Erythroblast (primary cell): ENCODE results near the gene MAGOHB.

ENCODE experiments used
- GATA1 ChIP-seq: IDR thresholded peaks from 2 replicates; pipeline ENCODE4 v1.6.1; 2011; ENCODE audit warnings: low read depth, mild to moderate bottlenecking, control low read depth, low read length, moderate library complexity
- POLR2A ChIP-seq: IDR thresholded peaks from 2 replicates; pipeline ENCODE4 v1.6.1; 2011; ENCODE audit warnings: mild to moderate bottlenecking, low read length

DNA sequence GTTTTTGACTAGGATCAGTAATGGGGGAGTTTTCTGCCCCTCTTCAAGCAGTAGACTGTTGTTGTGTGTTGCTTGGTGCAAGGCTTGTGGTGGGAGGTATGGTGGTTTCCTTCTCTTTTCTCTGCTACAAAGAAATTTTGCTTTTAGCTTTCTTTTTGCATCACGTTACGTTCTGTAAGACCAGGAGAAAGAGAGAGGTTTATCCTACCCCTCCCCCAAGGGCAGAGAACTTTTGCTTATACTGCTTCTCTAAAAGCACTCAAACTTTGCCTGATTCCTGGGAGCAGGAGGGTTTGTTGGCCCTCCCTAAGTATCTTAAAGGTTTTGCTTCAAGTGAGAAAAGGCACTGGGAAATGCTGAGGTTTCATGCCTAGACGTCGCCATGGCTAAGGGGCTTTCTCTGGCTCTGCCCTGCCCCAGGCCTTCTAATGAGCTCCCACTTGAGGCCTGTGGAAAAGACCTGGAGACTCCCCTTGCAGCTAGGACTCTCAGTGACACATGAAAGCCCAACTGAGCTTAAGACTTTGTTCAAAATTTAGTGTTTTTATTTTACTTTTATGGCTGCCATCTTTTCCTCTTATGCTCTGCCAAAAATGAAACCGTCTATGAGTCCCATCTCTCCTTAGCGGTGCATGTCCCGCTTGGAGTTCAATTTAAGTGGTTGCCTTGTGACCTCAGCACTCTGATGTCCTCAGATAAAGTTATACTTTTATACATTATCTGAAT lies 58.5 kb downstream of the MAGOHB start:
- no peak for TF ChIP-seq POLR2A
- no peak for TF ChIP-seq GATA1
